Right ventricle myocardium superior (tissue), 1 donor: ENCODE measurements around the gene TSPAN13. TPM values are rescaled to one million over a fixed set of nuclear protein-coding genes. Genes with fewer than 3 reads are reported as not detected.
"Not testable (repeated sequence)": the region's sequence is repeated elsewhere in the genome, so short reads cannot be mapped to it uniquely, and the experiment has no call there.

Experiments used
- ATAC-seq: fragments of 200-7000 bp; cut with Tn5 transposase; one replicate; pipeline ENCODE4 v1.9.1; 2020; ENCODE audit warnings: mild to moderate bottlenecking; ENCODE audit not compliant: poor library complexity
- DNase-seq: peaks from one replicate; pipeline ENCODE4 v3.0.0-alpha.2; 2020
- intact Hi-C: fragments of 100-400 bp; cut with DNase I; formaldehyde crosslinking; loops from one replicate; pipeline ENCODE4 v1.11.2; 2022
- total RNA-seq: library from RNA; stranded (reverse); fragmentation: NEBNext Ultra II Directional; extraction: Animal tissue kit (Norgen Biotek cat#: 25700); gene quantifications from one replicate; pipeline ENCODE4 v1.2.1, GENCODE V29; 2021
- donor health status: DM: no; HTN: yes; CAD: no; lungs with severe emphysema.

The TSPAN13 gene
- total RNA-seq, 1 donor from 2014 or later = 14.8 TPM

DNA sequence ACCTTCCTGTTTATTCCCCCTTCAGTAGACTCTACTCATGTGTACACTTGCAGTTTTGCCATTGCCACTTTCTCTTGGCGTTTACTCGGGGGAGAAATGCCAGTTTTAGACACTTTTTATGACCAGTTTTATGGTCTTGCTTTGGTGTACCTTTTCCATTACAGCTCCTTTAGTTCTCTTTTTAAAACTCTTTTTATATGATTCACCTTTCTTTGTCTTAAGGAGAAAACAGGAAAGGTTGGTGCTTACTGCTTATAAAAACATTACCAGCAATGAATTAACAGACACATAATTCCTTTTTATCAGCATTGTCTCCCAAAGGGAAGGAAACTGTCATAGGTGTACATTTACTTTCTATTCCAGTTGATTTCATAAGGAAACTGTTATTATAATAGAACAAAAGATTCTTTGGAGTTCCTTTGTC, 11.9 kb downstream of the TSPAN13 start:
- no peak for ATAC-seq
- intact Hi-C loops = no loop called here

DNA sequence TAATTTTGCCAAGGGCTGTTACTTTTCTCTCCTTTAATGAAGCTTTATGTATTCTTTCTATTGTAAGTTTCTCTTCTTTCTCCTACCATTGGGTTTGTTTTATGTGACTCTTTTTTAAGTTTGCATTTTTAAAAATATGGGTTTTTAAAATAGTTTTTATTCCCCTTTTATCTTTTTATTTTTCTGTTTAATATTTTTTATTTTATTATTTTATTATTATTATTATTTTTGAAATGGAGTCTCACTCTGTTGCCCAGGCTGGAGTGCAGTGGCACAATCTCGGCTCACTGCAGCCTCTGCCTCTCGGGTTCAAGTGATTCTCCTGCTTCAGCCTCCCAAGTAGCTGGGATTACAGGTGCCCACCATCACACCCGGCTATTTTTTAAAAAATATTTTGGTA, 16.4 kb downstream of the TSPAN13 start:
- DNase-seq, ATAC-seq, intact Hi-C loops: not testable (repeated sequence)

More for the DNA sequence above, 11.9 kb downstream of the TSPAN13 start:
- DNase-seq = no peak

GRCh38 chr7:16770657-16771329, 17.2 kb downstream of the TSPAN13 start:
- ATAC-seq = no peak
- intact Hi-C loops = no loop called here
- no peak for DNase-seq

DNA sequence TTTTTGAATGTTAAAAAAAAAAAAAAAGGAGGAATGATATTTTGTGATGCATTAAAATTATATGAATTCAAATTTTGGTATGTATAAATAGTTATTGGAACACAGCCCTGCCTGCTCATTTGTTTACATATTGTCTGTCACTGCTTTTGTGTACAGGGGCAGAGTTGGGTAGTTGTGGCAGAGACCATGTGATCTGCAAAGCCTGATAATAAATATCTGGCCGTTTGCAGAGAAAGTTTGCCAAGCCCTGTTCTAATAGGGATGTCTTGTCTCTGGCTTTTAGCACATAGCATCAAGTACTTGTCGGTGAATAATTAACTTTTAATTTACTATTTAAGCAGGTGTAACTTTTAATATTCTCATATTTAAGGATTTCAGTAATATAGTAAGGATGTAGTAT, 19.8 kb downstream of the TSPAN13 start:
- intact Hi-C loops = no loop called here
- ATAC-seq (no peak), DNase-seq (no peak)

DNA sequence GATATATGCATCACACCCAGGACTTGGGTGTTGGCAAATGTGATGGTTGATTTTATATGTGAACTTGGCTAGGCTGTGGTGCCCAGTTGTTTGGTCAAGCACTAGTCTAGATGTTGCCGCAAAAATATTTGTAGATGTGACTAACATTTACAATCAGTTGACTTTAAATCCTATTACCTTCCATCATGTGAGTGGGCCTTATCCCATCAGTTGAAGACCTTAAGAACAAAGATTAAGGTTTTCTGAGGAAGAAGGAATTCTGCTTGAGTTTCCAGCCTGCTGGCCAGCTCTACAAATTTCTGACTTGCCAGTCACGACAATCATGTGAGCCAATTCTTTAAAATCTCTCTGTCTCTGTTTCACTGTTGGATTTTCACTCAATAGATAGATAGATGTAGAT, 20.3 kb downstream of the TSPAN13 start:
- intact Hi-C loops = no loop called here
- DNase-seq (no peak), ATAC-seq (no peak)

DNA sequence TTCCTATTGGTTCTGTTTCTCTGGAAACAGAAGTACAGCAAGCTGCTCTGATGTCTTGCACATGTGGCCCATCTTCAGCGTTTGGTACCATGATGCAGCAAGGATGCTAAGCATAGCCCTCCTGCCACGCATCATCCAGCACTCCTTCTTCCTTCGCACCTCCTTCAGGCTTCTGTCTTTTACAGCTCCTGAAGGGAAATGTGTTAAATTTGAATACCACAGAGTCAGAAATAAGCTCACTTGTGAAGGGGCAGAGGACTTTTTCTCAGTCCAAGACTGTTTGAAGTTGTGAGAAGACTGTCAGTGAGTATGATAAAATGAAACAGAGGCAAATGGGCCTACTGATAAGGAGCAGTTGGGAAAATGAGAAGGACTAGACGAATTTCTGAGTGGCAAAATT, 20.7 kb downstream of the TSPAN13 start:
- ATAC-seq (no peak), DNase-seq (no peak)
- intact Hi-C loops = no loop called here

GRCh38 chr7:16774986-16775385, 21.4 kb downstream of the TSPAN13 start:
- ATAC-seq (no peak), DNase-seq (no peak)
- intact Hi-C loops = no loop called here

DNA sequence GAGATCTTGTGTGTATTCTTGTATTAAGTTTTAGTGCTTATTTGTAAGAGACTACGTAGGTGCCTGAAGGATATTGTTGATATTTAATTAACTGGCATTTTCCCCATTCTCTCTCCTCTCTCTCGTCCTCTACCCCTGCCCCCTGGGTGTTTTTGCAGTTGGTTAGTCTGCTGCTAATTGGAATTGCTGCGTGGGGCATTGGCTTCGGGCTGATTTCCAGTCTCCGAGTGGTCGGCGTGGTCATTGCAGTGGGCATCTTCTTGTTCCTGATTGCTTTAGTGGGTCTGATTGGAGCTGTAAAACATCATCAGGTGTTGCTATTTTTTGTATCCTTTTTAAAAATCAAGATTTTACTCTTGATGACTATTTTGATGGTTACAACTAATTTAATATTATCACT, 22.5 kb downstream of the TSPAN13 start:
- intact Hi-C loops = no loop called here
- ATAC-seq (no peak), DNase-seq (no peak)

- no peak for DNase-seq
- intact Hi-C loops = no loop called here
- ATAC-seq = no peak
Observed at GRCh38 chr7:16778476-16778875, 24.9 kb downstream of the TSPAN13 start.

DNA sequence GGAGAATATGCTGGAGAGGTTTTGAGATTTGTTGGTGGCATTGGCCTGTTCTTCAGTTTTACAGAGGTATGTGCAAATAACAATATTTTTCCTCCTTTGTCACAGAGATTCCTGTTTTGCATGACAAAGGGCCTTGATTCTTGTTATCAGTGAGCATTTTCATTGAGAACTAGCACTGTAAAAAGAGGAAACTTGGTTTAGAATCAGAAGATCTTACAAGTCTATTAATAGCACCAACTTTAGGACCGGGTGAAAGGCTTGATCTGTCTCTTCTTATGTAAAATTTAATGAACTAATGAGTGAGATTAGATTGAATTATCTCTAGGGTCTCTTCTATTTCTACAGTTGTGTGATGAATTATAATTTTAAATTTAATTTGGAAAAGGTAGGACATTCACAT, 25.5 kb downstream of the TSPAN13 start:
- DNase-seq (no peak), ATAC-seq (no peak)
- intact Hi-C loops = no loop called here

DNA sequence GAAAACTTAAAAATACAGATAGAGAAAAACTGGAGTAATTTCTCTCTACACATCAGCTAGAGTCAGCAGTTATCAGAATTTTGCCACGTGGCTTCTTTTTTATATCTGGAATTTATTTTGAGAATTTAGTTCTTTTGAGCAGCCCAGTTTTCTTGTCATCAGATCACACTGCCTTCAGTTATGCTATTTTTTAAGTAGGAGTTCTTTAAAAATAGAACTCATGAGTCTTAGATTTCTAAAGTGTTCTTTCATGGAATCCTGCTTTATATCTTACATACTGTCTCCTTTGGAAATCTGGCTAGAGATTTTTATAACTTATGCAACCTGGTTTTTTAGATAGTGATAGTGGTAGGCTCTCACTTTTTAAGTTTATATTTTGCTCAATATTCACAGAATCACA, 27.0 kb downstream of the TSPAN13 start:
- intact Hi-C loops = no loop called here
- DNase-seq (no peak), ATAC-seq (no peak)

DNA sequence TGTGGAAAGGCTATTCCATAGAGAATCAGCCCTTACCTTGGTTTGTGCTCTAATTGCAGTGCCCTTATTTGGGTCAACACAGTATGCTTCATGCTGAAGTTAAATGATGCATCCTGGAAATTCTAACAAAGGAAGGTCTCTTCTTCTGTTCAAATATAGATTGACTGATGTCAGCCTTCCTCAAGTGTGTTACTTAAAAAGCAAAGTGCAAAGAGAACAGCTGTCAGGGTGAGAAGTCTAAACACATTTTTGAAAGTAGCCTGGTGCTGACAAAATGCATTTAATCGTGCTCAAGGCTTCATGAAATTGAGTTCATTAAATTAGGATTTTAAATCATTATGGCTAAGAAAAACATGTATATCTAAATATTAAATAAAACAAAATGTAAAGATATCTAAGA, 31.8 kb downstream of the TSPAN13 start:
- intact Hi-C loops = no loop called here
- DNase-seq (no peak), ATAC-seq (no peak)

DNA sequence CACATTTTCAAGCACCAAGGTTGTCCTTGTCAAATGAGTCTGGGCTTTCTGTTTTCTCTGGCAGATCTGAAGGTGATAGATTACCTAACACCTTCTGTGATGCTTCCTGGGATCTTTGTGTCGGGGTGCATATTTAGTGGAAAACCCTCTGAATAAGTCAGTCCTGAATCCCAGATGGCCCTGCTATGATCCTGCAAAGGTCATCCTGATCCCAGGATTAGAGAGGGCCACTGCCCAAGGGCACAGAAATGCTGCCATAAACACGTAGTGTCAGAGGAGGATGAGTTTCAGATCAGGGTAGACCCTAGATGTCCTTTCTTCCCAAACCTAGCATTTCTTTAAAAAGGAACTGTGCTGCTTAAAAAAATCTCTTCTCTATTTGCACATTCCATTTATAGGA, 32.3 kb downstream of the TSPAN13 start:
- DNase-seq (no peak), ATAC-seq (no peak)
- intact Hi-C loops = no loop called here

GRCh38 chr7:16786257-16786656, 32.7 kb downstream of the TSPAN13 start:
- intact Hi-C loops = no loop called here
- ATAC-seq = no peak
- no peak for DNase-seq

- no peak for DNase-seq
- intact Hi-C loops = no loop called here
- no peak for ATAC-seq
Observed at GRCh38 chr7:16787127-16787526, 33.6 kb downstream of the TSPAN13 start.

GRCh38 chr7:16791071-16791470, 37.5 kb downstream of the TSPAN13 start:
- intact Hi-C loops = no loop called here
- DNase-seq (no peak), ATAC-seq (no peak)

DNA sequence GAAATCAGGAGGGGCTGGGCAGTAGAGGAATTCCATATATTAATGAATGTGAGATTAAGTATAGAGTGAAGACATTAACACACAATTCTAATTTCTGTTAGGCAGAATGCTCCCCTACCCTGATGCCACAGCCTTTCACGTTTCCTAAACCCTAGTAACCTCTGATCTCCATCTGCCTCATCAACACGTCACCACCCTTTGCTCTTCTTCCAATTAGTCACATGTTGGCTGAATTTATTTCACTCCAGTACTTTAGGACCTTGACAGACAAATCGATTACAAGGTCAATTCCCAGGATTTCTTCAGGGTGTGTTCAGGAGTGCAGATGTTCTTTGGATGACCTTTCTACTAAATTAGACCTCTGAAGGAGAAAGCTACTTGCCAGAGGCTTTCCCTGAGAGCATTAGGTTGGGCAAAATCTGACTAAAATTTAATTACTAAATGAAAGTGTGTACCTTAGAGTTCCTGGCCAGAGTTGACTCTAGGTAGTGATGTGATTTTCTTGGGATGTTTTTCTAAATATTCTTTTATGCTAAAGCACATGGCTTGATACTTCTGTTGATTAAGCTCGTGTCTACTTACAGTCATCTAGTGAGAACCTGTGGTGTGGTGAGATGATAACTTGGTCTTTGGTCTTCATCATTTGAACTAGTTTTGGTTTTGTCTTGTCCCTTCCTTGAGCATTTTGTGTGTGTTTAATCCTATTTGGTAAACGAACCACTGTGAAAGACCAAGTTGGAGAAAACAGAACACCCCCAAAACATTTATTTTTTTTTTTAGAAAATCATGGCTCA, 38.5 kb downstream of the TSPAN13 start:
- no peak for DNase-seq
- intact Hi-C loops = no loop called here
- ATAC-seq = no peak

DNA sequence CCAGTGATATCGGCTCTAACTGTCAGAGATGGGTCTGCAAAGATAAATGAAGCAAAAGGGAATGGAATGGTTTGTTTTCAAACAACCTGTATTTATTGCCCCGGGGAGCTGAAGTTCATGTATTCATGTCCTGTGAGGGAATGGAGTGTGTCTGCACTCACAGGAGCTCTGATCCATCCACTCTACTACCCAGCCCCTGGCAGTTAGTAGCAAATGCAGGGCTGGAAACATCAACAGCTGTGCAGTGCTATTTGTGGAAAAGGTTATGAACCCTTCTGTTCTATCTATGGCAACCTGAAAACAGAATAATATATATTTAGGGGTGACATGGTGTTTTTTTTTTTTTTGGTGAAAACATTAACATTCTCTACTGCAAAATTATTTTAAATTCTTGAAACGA, 41.4 kb downstream of the TSPAN13 start:
- ATAC-seq (no peak), DNase-seq (no peak)
- intact Hi-C loops = no loop called here

DNA sequence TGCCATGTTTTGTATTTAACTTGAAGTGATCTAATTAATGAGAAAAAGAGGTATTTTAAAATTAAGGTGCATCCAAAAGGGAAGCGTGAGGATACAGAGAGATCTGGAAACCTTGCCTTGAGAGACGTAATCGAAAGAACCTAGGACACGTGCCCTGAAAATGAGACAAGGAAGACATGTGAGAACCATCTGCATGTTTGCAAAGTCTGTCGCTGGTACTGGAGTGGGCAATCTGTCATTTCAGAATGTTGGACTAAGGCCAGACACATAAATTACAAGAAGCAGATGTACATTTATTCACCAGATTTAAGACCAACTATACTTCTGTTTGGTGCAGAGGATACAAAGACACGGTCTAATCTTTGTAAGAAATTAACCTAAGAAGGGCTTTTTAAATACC, 42.1 kb downstream of the TSPAN13 start:
- ATAC-seq (no peak), DNase-seq (no peak)
- intact Hi-C loops = no loop called here

GRCh38 chr7:16801111-16801542, 47.6 kb downstream of the TSPAN13 start:
- ATAC-seq (no peak), DNase-seq (no peak)
- intact Hi-C loops = loop anchor here (10.0 kb wide), 1 partner anchor 114 kb away; no protein-coding TSS in a partner anchor
